C1 segment of cervical spinal cord (tissue), 14 donors: ENCODE results near the gene GTF2H1.
"Not testable (repeated sequence)": the region's sequence is repeated elsewhere in the genome, so short reads cannot be mapped to it uniquely, and the experiment has no call there.

ENCODE experiments used
- DNase-seq, 14 donors: peaks; one replicate each; lab custom pipeline; 2025; lab: John Stamatoyannopoulos, UW

Gene GTF2H1

GRCh38 chr11:18374956-18375355 lies 52.6 kb downstream of the GTF2H1 start:
- peak in 1 of 14 donors; percentile 52 for DNase-seq

DNA sequence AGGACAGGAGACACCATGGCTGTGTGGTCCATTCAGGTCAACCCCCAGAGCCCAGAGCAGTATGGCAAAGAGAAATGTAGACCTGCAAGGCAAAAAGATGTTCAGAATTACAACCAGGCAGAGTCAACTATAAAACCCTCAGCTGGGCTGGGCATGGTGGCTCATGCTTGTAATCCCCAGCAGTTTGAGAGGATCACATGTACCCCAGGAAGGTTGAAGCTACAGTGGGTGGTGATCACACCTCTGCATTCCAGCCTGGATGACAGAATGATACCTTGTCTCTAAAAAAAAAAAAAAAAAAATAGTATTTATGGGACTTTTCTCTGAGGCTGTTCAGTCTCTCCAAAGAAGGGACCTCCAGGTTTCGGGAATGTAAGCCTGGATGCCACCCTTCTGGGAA lies 53.6 kb downstream of the GTF2H1 start:
- no peak for DNase-seq

DNA sequence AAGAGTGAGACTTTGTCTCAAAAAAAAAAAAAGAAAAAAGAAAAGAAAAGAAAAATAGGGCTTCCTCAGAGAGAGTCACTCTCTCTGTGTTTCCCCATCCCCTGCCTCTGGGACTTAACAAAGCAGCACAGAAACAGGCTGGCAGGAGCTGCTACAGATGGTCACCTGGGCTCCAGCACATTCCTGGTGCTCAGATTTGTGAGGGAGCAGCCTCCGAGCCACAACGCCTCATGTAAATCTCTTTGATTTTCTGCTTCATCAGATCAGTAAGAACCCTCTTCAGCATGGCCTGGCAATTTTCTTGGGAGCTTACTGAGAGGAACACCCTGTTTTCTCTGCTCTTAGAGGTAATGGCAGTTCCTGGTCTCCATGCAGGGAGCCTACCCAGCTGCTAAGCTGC lies 56.8 kb downstream of the GTF2H1 start:
- DNase-seq: peak in 1 of 14 donors; percentile 48

GRCh38 chr11:18383388-18384156 lies 61.2 kb downstream of the GTF2H1 start:
- DNase-seq: peak in 4 of 14 donors; percentile 18 to 94 (median 27)

DNA sequence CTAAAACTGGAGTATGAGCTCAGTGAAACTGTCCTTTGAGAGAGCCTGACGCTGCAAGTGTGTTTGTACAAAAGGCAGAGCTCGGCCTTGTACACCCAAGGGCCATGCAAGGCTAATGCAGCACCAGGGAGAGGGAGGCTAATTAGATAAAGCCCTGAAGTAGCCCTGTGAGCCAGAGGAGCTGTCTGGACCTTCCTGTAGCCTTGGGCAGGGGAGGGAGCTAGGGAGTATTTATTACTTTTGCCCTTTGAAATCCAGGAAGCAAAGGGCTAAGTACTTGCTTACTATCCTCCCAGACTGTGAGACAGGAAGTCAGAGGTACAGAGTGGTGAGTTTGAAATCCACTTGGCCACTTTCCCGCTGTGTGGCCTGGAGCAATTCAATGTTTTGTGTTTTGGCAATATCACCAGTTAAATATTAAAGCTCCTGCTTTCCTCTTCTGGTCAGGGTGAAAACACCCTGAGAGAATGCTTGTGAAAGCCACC lies 61.8 kb downstream of the GTF2H1 start:
- peak in 4 of 14 donors; percentile 22 to 58 (median 30) for DNase-seq

- DNase-seq: no peak
These were observed 67.7 kb downstream of the GTF2H1 start for GRCh38 chr11:18390088-18390487.

DNA sequence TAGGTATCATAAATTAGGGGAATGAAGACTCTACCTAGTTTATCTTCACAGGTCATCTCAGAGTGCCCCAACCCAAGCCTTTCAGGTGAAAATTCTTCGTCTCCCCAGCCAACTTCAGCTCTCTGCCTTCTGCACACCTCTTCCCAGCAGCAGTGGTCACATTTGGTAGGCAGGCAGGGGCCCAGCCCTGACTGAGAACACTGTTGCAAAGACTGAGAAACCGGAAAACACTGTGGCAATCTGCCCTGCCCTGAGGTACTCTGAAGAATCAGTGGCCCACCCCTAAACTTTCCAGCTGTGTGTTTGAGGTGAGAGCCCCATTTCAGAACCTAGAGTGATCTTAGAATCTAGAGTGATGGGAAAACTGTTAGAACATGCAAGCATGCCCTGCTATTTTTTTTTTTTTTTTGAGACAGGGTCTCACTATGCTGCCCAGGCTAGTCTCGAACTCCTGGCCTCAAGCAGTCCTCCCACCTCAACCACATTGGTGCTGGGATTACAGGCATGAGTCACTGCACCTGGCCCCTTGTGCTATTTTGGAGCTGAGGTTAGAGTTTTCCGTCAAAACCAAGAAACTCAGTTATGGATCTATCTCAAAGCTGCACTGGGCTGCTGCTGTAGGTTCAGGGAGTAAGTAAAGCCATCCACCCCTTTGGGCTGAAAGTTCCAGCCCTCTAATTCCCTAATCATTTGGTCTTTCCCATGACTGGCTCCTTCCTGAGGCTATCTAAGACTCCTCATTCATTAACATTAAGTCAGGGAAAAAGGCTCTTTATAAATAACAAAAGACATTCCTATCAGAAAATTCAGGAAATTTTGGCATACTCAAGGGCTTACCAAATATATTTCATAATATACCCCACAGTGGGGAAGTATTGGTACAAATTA lies 70.3 kb downstream of the GTF2H1 start:
- DNase-seq: no peak

DNA sequence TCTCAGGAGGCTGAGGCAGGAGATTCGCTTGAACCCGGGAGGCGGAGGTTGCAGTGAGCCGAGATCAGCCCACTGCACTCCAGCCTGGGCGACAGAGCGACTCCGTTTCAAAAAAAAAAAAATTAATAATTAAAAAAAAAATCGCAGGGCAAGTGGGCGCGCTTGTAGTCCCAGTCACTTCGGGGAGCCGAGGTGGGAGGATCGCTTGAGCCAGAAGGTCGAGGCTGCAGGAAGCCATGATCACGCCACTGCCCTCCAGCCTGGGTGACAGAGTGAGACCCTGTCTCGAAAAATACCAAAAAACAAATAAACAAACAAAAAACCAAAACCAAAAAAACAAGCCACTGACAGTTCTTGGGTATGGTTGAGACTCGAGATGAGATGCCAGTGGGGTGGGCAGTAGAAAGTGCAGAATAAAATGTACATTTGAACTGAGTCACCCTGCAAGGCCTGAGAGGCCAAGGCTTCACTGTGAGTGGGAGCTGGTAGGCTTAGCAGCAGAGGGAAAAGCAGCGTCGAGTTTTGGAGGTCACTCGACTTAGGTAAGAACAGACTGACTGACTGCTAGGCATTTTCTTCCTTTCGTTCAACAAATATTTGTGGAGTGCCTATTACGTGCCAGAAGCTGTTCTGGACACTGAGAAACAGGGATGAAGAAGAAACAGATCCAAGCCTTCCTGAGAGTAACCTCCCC lies 71.4 kb downstream of the GTF2H1 start:
- peak in 1 of 14 donors; percentile 38 for DNase-seq

- DNase-seq: peak; percentile 56 to 98 (median 87)
These were observed 72.0 kb downstream of the GTF2H1 start, which contains the start of gene LDHA for GRCh38 chr11:18394275-18394927. Gene LDHA, plus strand, starts transcription at chr11:18394563. Its CDS starts 2,280 bp downstream, at chr11:18396843.

- DNase-seq: peak in 6 of 14 donors; percentile 16 to 63 (median 46)
These were observed 72.8 kb downstream of the GTF2H1 start for GRCh38 chr11:18394928-18395734.

- DNase-seq: peak; percentile 80 to 99 (median 94)
These were observed 73.6 kb downstream of the GTF2H1 start for GRCh38 chr11:18395735-18396504.

GRCh38 chr11:18397921-18398320 lies 75.6 kb downstream of the GTF2H1 start:
- no peak for DNase-seq

DNA sequence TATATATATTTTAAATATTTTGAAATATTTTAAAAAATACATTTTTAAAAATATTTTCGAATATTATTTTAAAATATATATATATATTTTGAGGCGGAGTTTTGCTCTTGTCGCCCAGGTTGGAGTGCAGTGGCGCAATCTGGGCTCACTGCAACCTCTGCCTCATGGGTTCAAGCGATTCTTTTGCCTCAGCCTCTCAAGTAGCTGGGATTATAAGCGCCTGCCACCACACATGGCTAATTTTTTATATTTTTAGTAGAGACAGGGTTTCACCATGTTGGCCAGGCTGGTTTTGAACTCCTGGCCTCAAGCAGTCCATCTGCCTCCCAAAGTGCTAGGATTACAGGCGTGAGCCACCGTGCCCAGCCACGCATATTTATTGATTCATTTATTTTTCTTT lies 78.7 kb downstream of the GTF2H1 start:
- DNase-seq: not testable (repeated sequence)

- DNase-seq: no peak
These were observed 81.7 kb downstream of the GTF2H1 start for GRCh38 chr11:18404062-18404461.

- DNase-seq: not testable (repeated sequence)
These were observed 85.0 kb downstream of the GTF2H1 start for GRCh38 chr11:18407400-18407799.

DNA sequence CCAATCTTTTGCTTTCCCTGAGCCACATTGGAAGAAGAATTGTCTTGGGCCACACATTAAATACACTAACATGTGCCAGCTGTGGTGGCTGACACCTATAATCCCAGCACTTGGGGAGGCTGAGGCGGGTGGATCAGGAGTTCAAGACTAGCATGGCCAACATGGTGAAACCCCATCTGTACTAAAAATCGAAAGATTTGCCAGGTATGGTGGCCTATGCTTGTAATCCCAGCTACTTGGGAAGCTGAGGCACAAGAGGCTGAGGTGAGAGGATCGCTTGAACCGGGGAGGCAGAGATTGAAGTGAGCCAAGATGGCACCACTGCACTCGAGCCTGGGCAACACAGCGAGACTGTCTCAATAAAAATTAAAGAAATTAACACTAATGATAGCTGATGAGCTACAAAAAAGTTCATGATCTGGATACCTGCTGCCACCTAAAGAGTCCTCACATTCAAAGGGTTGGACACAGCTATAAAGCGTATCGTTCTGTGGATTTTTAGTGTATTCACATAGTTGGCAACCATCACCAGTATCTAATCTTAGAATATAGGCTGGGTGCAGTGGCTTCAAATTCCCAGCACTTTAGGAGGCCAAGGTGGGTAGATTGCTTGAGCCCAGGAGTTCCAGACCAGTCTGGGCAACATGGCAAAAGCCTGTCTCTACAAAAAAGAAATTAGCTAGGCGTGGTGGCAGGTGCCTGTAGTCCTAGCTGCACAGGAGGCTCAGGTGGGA lies 86.4 kb downstream of the GTF2H1 start:
- no peak for DNase-seq

- no peak for DNase-seq
These were observed 94.1 kb downstream of the GTF2H1 start for GRCh38 chr11:18416459-18416858.
